CMK (cell line): ENCODE data around the gene HPN.
A peak's percentile ranks its signal among the peaks of the same experiment; 100 is the strongest.

Source experiments
- DNase-seq: peaks from one replicate; pipeline ENCODE4 v3.0.0-alpha.2; 2010; ENCODE audit warnings: low read depth

HPN gene

DNA sequence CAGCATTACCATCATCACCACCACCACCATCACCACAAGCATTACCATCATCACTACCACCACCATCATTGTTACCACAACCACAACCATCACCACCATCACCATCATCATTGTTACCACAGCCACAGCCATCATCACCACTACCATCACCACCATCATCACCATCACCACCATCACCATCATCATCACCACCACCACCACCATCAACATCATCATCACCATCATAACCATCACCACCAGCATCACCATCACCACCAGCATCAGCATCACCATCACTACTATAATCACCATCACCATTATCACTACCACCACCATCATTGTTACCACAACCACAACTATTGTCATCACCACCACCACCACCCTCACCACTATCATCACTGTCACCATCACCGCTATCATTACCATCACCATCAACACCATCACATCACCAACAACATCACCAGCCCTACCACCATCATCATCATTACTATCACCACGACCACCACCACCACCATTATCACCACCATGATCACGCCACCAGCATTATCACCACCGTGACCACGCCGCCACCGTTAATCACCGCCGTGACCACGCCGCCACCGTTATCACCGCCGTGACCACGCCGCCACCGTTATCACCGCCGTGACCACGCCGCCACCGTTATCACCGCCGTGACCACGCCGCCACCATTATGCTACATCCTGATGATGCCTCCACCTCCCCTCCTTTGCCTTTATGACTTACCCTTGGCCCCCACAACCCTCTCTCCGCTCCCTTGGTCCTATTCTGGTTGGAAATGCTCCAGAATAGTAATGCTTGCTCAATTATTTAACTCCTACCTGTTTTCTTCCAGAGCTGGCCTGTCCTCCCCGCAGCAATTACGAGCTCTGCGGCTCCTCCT is 64.1 kb downstream of the HPN start:
- no peak for DNase-seq

DNA sequence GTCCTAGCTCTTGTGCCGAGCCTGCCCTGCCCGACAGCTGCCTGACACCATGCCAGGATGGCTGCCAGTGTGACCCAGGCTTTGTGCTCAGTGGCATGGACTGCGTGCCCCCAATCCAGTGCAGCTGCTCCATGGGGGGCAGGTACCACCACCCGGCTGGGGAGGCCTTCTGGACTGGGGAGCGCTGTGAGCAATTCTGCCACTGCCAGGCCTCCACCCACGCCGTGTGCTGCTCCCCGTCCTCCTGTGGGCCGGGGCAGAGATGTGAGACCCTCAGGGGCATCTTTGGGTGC is 64.7 kb downstream of the HPN start:
- DNase-seq: no peak

DNA sequence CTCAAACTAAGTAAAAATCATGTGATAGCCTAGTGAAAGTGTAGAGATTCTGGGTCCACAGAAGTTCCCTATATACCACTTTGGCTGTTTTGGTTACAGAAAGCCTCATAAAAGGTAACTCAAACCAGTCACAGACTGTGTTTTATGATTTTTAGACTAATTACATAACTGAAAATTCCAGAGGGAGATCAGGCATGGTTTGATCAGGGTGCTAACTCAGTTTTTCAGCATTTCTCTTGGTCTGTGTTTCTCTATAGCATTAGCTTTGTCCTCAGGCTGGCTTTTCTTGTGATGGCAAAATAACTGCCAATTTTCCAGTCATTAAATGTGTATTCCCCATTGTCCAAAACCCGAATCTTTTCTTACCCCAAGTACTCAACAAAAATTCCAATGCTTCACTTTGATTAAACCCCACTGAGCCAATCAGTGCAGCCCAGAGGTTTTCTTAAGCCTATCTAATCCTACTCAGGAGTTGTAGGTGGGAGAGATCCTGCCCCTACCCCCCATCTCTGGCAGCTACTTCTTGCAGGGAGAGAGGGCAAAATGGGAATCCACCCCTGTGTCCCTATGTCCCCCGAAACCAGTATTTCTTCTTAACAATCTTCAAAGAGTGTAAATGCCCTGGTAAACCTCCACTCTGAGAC is 65.5 kb downstream of the HPN start:
- no peak for DNase-seq

DNA sequence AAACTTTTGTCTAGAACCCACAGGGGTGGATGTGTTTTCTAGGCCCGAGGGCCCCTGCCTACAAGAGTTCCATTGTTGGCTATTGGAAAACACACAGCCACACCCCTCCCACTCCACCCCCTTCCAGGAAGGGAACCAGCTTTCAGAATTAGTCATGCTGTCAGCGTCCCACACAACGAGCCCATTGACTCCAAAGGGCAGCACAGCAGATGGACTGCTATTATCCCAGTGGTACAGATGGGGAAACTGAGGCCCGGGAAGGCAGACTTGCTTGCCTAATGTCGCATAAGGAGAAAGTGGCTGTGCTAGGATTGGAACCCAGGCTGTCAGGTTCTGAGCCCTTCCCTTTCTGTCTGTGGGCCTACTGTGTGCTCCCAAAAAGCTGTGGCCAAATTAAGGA is 66.0 kb downstream of the HPN start:
- DNase-seq: no peak

DNA sequence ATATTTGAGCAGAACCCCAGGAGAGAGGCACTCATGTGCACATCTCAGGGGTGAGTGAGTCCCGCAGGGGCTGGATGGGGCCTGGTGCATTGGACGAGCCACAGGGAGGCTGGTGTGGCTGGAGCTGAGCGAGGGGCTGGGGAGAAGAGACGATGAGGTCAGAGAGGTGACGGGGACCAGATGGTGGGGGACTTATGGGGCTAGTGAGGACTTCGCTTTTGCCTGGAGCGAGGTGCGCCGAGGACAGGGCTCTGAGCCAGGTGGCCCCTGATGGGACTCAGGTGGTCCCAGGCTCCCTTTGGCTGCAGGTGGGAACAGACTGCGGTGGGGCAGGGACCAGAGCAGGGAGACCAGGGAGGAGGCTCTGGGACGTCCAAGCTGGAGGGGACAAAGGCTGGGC is 67.2 kb downstream of the HPN start:
- no peak for DNase-seq

DNA sequence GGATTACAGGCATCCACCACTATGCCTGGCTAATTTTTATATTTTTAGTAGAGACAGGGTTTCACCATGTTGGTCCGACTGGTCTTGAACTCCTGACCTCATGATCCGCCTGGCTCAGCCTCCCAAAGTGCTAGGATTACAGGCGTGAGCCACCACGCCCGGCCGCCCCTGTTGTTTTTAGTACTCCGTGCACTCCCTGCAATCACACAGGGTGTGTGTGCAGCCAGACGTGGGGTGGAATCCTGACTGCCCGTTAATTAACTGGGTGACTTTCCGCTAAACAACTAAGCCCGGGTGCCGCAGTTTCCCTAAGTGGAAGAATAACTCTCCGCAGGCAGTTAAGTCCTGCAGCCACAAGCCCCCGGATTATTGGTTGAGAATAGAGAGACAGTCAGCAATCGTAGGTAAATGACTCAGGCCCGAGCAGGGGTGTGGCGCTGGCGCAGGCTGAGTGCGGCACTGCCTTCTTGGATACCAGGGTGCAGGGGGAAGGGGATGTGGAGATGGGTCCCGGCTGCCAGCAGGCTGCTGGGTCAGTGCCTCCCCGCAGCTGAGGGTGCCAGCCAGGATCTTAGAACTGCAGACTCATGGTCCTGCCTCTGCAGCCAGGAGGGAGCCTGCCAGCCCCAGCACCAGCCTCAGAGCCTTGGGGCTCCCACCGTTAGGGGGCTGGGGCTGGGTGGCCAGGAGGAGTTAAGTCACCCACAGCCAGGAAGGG is 68.0 kb downstream of the HPN start:
- no peak for DNase-seq

DNA sequence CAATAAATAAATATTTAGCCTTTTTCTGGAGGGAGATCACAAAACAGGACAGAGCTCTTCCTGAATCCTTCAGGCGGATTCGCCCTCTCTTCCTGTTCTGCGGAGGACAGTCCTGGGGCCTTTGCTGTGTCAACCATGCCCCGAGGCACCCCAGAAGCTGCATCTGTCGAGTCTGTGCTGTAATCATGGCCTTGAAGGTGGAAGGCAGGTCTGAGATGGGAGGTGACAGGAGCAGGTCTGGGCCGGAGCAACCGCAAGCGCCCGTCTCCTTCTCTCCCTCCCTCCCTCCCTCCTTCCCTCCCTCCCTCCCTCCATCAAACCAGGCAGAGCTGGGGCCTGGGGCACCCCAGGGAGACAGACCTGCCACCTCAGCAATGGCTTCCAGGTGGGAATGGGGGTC is 69.5 kb downstream of the HPN start:
- DNase-seq: no peak

DNA sequence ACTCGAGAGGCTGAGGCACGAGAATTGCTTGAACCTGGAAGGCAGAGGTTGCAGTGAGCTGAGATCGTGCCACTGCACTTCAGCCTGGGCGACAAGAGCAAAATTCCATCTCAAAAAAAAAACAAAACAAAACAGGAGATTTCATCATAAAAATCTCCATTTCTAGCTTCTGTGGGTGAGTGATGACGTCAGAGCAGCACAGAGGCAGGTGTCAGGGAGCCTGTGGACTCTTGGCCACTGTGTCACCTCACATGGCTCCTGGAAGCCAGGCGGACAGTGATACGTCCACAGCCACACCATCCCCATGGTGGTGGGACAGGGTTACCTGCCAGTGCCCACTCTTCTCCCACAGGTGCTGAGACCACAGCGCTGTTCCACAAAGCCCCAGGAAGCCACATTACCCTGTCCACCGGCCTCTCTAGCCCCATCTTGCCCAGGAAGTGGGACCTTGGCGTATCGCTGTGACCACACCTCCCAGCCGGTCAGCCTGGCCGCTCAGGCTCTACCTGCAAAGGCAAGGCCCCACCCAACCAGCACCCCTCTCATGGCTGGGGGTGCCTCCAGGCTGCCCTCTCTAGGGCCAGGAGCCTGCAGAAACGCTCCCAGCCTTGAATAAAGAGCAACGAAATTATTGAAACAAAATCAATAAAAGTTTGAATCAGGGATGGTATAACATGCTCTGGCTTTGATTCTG is 71.6 kb downstream of the HPN start:
- DNase-seq: no peak

DNA sequence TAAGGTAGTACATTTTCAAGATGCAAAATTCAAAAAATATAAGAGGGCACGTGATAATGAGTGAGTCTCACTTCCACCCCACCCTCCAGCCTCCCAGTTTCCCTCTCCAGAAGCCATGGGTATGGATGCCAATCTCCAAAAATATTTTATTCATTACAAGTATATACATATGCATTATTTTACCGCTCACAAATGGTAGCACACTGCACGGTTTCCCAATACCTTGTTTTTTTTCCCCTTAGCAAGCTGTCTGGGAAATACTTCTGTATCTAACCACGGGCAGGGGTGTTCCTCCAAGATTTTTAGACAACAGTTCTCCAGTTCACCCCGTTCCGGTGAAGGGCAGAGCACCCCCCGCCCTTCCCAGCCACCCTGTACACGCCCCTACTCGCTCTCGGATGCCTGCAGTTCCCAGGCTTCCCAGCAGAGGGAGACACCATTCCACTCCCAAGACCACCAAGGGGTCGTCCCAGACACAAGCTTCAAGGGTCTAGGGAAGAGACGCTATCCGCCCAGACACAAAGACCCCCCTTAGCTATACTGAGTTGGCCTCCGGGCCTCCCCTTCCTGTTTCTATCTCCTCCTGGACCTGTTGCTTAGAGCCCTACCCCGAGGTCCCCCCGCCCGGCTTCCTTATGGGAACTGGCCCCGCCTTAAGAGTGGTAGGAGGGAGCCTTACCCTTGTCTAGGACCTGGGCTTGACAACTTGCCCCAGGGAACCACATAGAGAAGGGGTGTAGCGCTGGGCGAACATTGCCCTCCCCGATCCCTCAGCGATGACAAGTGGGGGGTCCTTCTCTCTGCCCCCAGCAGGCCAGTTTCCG is 73.0 kb downstream of the HPN start:
- peak; percentile 60 for DNase-seq

DNA sequence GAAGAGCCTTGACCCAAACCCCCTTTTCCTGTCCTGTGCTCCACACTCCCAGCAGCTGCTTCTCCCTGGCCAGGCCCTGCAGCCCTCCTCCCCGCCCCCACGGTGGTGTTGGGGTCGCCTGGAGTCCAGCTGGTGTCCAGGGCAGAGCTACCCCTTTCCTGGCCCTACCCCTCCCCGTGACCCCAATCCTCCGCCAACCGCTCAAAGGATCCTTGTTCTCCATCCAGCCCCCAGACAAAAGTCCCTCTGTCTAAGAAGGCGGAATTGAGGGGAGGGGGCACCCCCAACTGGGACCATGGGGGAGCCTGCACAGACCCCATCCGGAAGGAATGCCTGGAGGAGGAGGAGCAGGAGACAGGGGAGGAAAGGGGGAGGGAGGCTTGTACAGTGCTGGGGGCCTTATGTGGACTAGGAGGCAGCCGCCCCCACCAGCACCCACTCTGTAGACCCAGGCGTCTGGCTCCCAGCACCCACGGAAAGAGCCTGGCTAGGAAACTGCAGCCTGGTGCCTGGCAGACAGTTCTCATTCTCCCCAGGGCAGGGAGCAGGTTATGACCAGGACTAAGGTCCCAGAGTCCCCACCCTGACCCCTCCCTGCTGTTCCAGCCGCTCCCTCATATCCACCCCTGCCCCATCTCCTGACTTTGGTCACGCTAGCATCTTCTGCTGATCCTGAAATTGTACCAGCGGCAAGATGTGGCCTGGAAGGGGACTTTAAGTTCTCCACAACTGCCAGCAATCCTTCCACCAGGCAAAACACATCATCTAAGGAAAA is 73.8 kb downstream of the HPN start, which contains the start of gene FXYD3:
Gene FXYD3, plus strand, starts transcription at position 647 of the 775 bp plus-strand sequence. CDS start 3,554 bp downstream, outside the sequence.
- DNase-seq: no peak
